Activated T-helper 2 cell treated with anti-CD3 and anti-CD28 coated beads, Interferon-gamma antibody, Interleukin-2, Interleukin-4, amounts not matched to agents 10 μg/mL and 5 μg/mL and 100 μg/mL, durations not matched to agents 14 hours and 24 hours and 36 hours (primary cell): ENCODE measurements around the gene MYL7. TPM values are rescaled to one million over a fixed set of nuclear protein-coding genes. Genes with fewer than 3 reads are reported as not detected.

Experiments
- DNase-seq: peaks from one replicate; pipeline ENCODE4 v3.0.0; 2021; ENCODE audit warnings: low spot score
- H3K27ac Mint-ChIP-seq: one replicate; pipeline ENCODE4 v1.8.0; 2021; ENCODE audit warnings: mixed read lengths
- H3K27me3 Mint-ChIP-seq: one replicate; pipeline ENCODE4 v1.8.0; 2021; ENCODE audit warnings: low read depth, mixed read lengths
- H3K36me3 Mint-ChIP-seq: one replicate; pipeline ENCODE4 v1.8.0; 2021; ENCODE audit warnings: low read depth, mixed read lengths
- H3K4me1 Mint-ChIP-seq: one replicate; pipeline ENCODE4 v1.8.0; 2021; ENCODE audit warnings: low read depth, mixed read lengths
- H3K4me3 Mint-ChIP-seq: one replicate; pipeline ENCODE4 v1.8.0; 2021; ENCODE audit warnings: low read depth, mild to moderate bottlenecking, moderate library complexity, mixed read lengths
- H3K9me3 Mint-ChIP-seq: one replicate; pipeline ENCODE4 v1.8.0; 2021; ENCODE audit warnings: mixed read lengths
- intact Hi-C: fragments of 100-400 bp; cut with micrococcal nuclease; formaldehyde crosslinking; loops from one replicate; pipeline ENCODE4 v1.15.1; 2023
- total RNA-seq: library from RNA; stranded (reverse); gene quantifications from 2 replicates; pipeline ENCODE4 v1.2.3, GENCODE V29; 2022

MYL7 gene
- total RNA-seq, 1 donor from 2014 or later: not detected

DNA sequence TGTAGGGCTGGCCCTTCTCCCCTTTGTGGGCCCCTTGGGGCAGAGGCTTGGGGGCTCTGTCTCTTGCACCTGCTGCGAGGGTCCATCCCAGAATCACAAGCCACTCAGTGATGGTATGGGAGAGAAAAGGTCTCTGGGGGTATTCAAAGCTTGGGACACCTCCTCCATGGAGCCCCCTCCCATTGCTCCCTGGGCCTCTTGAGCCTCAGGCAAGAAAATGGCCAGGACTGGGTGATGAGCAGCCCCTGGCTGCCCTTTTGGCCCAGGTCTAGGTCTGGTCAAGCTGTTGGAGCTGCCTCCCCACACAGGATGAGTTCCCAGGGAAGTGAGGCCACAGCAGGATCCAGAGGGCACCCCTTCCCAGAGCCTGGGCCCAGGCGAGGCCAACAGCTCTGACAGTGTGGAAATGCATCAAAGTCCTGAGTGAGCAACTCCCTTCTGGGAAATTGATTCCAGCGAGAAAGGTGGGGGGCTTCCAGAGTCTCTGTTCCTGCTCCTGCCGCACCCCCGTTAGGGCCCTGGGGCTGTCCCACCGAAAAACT, 3.4 kb upstream of the MYL7 start:
- H3K4me3 Mint-ChIP-seq: no peak overlapping the region
- no peaks in the 10 kb centered on the region for H3K36me3 Mint-ChIP-seq
- no peaks in the 10 kb centered on the region for H3K9me3 Mint-ChIP-seq

GRCh38 chr7:44143646-44144250, 2.6 kb upstream of the MYL7 start:
- DNase-seq: no peak
- H3K9me3 Mint-ChIP-seq: no peaks in the 10 kb centered on the region
- intact Hi-C loops: no loop called here
- H3K27ac Mint-ChIP-seq: no peak overlapping the region
- peaks cover 8% of the 10 kb centered on the region for H3K27me3 Mint-ChIP-seq
- H3K36me3 Mint-ChIP-seq: no peaks in the 10 kb centered on the region
- H3K4me1 Mint-ChIP-seq: no peaks in the 10 kb centered on the region
- H3K4me3 Mint-ChIP-seq: no peak overlapping the region

More for the DNA sequence above, 3.4 kb upstream of the MYL7 start:
- H3K27me3 Mint-ChIP-seq: peaks cover 8% of the 10 kb centered on the region
- no peaks in the 10 kb centered on the region for H3K4me1 Mint-ChIP-seq
- intact Hi-C loops: no loop called here
- DNase-seq: no peak
- H3K27ac Mint-ChIP-seq: no peak overlapping the region

- no peaks in the 10 kb centered on the region for H3K4me1 Mint-ChIP-seq
- H3K36me3 Mint-ChIP-seq: no peaks in the 10 kb centered on the region
- DNase-seq: no peak
- no peak overlapping the region for H3K27ac Mint-ChIP-seq
- intact Hi-C loops: no loop called here
- H3K27me3 Mint-ChIP-seq: peaks cover 11% of the 10 kb centered on the region
- H3K4me3 Mint-ChIP-seq: no peak overlapping the region
- H3K9me3 Mint-ChIP-seq: no peaks in the 10 kb centered on the region
Observed at GRCh38 chr7:44142028-44142427, 896 bp upstream of the MYL7 start.

GRCh38 chr7:44140341-44140740, 791 bp downstream of the MYL7 start:
- no peak overlapping the region for H3K27ac Mint-ChIP-seq
- intact Hi-C loops: no loop called here
- H3K4me3 Mint-ChIP-seq: no peak overlapping the region
- H3K27me3 Mint-ChIP-seq: peaks cover 12% of the 10 kb centered on the region
- H3K4me1 Mint-ChIP-seq: no peaks in the 10 kb centered on the region
- DNase-seq: no peak
- no peaks in the 10 kb centered on the region for H3K9me3 Mint-ChIP-seq
- no peaks in the 10 kb centered on the region for H3K36me3 Mint-ChIP-seq

DNA sequence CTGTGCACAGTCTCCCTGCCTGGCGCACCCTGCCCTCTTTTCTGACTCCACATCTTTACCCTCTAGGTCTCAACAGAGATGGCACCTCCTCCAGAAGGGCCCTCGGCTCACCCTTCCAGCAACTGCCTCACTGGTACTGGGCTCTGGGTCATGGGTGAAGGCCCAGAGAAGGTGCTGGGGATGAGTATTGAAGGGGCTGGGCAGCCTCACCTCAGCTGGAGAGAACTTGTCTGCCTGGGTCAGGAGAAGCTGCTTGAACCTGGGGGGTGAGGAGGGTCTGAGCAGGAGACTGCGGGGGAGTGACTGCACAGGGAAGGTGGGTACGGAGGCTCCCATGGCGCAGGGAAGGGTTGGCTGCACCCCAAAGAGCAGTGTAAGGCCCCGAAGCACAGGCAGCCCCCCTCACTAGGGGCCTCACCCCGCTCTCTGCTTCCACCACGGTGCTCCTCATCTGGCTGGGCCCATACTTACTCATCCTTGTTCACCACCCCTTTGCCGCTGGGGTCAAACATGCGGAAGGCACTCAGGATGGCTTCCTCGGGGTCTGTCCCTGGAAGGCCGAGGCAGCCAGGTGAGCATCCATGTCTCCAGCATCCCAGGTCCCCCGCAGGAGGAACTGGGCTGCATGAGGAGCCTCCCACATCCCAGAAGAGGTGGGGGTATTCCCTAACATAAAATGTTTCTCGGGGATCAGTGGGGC, 1.7 kb downstream of the MYL7 start:
- no peak for DNase-seq
- Mint-ChIP-seq H3K27ac (no peak overlapping the region), H3K9me3 (no peaks in the 10 kb centered on the region), H3K27me3 (peaks cover 9% of the 10 kb centered on the region), H3K36me3 (no peaks in the 10 kb centered on the region), H3K4me3 (no peak overlapping the region), H3K4me1 (no peaks in the 10 kb centered on the region)
- intact Hi-C loops: no loop called here

- Mint-ChIP-seq H3K36me3 (no peaks in the 10 kb centered on the region), H3K4me1 (no peaks in the 10 kb centered on the region), H3K4me3 (no peak overlapping the region), H3K9me3 (no peaks in the 10 kb centered on the region), H3K27ac (no peak overlapping the region), H3K27me3 (peaks cover 9% of the 10 kb centered on the region)
- intact Hi-C loops: no loop called here
- DNase-seq: no peak
Observed at GRCh38 chr7:44138698-44139097, 2.4 kb downstream of the MYL7 start.

GRCh38 chr7:44136731-44137130, 4.4 kb downstream of the MYL7 start:
- H3K27me3 Mint-ChIP-seq: peaks cover 7% of the 10 kb centered on the region
- H3K27ac Mint-ChIP-seq: no peak overlapping the region
- no peak overlapping the region for H3K4me3 Mint-ChIP-seq
- intact Hi-C loops: no loop called here
- DNase-seq: no peak
- no peaks in the 10 kb centered on the region for H3K4me1 Mint-ChIP-seq
- no peaks in the 10 kb centered on the region for H3K9me3 Mint-ChIP-seq
- no peaks in the 10 kb centered on the region for H3K36me3 Mint-ChIP-seq

- Mint-ChIP-seq H3K36me3 (no peaks in the 10 kb centered on the region), H3K4me3 (no peak overlapping the region), H3K9me3 (no peaks in the 10 kb centered on the region), H3K4me1 (peaks cover 2% of the 10 kb centered on the region), H3K27ac (no peak overlapping the region), H3K27me3 (peaks cover 7% of the 10 kb centered on the region)
- no peak for DNase-seq
- intact Hi-C loops: no loop called here
Observed at GRCh38 chr7:44134943-44135628, 6.0 kb downstream of the MYL7 start.

DNA sequence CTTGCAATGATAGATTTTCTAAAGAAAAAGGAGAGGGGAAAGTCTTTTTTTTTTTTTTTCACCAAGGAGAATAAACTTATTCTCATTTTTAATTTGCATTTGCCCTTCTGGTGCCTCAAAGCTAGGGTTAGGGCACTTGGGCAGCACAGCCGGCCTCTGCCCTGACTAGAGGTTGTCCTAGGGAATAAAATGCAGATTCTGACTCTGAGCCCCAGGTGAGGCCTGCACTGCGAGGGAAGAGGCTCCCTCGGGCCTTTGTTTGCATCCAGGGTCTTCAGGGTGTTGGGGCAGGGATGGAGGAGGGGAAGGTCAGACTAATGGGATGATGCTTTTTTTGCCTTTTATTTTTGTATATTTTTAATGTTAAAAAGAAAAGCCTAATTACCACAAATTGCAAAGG, 7.8 kb downstream of the MYL7 start:
- Mint-ChIP-seq H3K4me3 (no peak overlapping the region), H3K9me3 (no peaks in the 10 kb centered on the region), H3K27ac (no peak overlapping the region), H3K4me1 (peaks cover 2% of the 10 kb centered on the region), H3K36me3 (no peaks in the 10 kb centered on the region), H3K27me3 (peaks cover 7% of the 10 kb centered on the region)
- intact Hi-C loops: no loop called here
- no peak for DNase-seq

GRCh38 chr7:44132039-44132438, 9.1 kb downstream of the MYL7 start:
- H3K27me3 Mint-ChIP-seq: peaks cover 9% of the 10 kb centered on the region
- intact Hi-C loops: no loop called here
- peaks cover 6% of the 10 kb centered on the region for H3K9me3 Mint-ChIP-seq
- H3K27ac Mint-ChIP-seq: no peak overlapping the region
- H3K4me1 Mint-ChIP-seq: peaks cover 2% of the 10 kb centered on the region
- H3K4me3 Mint-ChIP-seq: no peak overlapping the region
- no peaks in the 10 kb centered on the region for H3K36me3 Mint-ChIP-seq
- DNase-seq: no peak

DNA sequence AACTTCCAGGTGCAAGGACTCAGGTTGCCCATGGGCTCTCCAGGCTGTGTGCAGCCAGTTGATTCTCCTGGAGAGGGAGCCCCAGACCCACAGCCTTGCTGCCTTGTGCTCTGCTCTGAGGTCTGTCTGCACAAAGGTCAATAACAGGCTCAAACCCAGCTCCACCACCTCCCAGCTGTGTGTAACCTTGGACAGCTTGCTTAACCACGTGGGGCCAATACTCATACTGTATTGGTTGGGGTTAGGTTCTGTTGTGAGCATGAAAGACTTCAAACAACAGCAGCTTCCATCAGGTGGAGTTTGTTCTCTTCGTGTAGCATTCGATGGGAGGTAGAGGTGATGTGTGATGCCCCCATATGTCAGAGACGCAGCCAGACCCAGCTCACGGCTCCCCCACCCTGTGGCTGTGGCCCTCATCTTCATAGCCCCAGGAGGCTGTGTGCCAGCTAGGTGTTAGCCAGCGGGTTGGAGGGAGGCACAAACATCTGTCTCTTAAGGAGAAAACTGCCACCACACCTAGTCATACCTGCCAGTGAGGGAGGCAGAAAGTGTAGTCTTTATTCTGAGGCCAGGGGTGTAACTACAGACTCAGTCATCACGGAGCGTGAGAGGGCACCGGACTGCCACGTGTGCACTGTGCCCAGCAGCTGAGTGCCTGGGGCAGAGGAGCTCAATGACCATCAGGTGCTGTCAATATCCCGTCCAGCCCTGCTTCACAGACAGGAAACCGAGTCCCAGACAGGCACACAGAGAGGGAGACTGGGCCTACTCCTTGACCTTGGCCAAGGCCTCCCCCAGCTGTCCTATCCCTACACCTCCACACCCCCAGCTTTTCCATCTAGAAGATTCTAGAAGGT, 9.7 kb downstream of the MYL7 start:
- Mint-ChIP-seq H3K36me3 (no peaks in the 10 kb centered on the region), H3K4me1 (peaks cover 2% of the 10 kb centered on the region), H3K27me3 (peaks cover 11% of the 10 kb centered on the region), H3K4me3 (no peak overlapping the region), H3K27ac (no peak overlapping the region), H3K9me3 (peaks cover 6% of the 10 kb centered on the region)
- DNase-seq: no peak
- intact Hi-C loops: no loop called here

GRCh38 chr7:44128721-44129582, 12.2 kb downstream of the MYL7 start:
- no peaks in the 10 kb centered on the region for H3K36me3 Mint-ChIP-seq
- H3K27me3 Mint-ChIP-seq: peaks cover 15% of the 10 kb centered on the region
- H3K4me3 Mint-ChIP-seq: no peak overlapping the region
- no peak for DNase-seq
- peaks cover 6% of the 10 kb centered on the region for H3K9me3 Mint-ChIP-seq
- H3K27ac Mint-ChIP-seq: no peak overlapping the region
- H3K4me1 Mint-ChIP-seq: peaks cover 5% of the 10 kb centered on the region
- intact Hi-C loops: loop anchor here (5.0 kb wide), 1 partner anchor 73 kb away; the partner anchor contains the start of gene YKT6
